GM23248 (cell line): ENCODE results near the gene MYO16. TPM values are rescaled to one million over a fixed set of nuclear protein-coding genes. Genes with fewer than 3 reads are reported as not detected.

Experiments
- DNase-seq: peaks from one replicate; pipeline ENCODE4 v3.0.0-alpha.2; 2015
- H2AFZ ChIP-seq: fragments of 200-600 bp; sonication (generic); 2 replicates; pipeline ENCODE4 v1.6.1; 2016; ENCODE audit warnings: antibody characterized with exemption
- H3F3A ChIP-seq: fragments of 200-600 bp; sonication (generic); 2 replicates; pipeline ENCODE4 v1.6.1; 2016; ENCODE audit warnings: mild to moderate bottlenecking, antibody characterized with exemption, mixed run types; ENCODE audit not compliant: insufficient read depth
- H3K27ac ChIP-seq: fragments of 200-600 bp; sonication (generic); 2 replicates; pipeline ENCODE4 v1.5.1; 2016; ENCODE audit warnings: mild to moderate bottlenecking
- H3K27me3 ChIP-seq: fragments of 200-600 bp; sonication (generic); replicated peaks from 2 replicates; pipeline ENCODE4 v1.6.1; 2016; ENCODE audit warnings: mild to moderate bottlenecking; ENCODE audit not compliant: insufficient read depth
- H3K36me3 ChIP-seq: fragments of 200-600 bp; sonication (generic); 2 replicates; pipeline ENCODE4 v1.6.1; 2016; ENCODE audit warnings: low read depth, mild to moderate bottlenecking
- H3K4me1 ChIP-seq: fragments of 200-600 bp; sonication (generic); 2 replicates; pipeline ENCODE4 v1.6.1; 2016; ENCODE audit warnings: mild to moderate bottlenecking; ENCODE audit not compliant: insufficient read depth
- H3K4me2 ChIP-seq: fragments of 200-600 bp; sonication (generic); one replicate; pipeline ENCODE4 v1.6.1; 2016; ENCODE audit warnings: mild to moderate bottlenecking; ENCODE audit not compliant: unreplicated experiment
- H3K4me3 ChIP-seq: fragments of 200-600 bp; sonication (generic); 2 replicates; pipeline ENCODE4 v1.5.1; 2016; ENCODE audit warnings: mild to moderate bottlenecking
- H3K79me2 ChIP-seq: fragments of 200-600 bp; sonication (generic); 2 replicates; pipeline ENCODE4 v1.6.1; 2016; ENCODE audit warnings: mild to moderate bottlenecking; ENCODE audit not compliant: insufficient read depth
- H3K9ac ChIP-seq: fragments of 200-600 bp; sonication (generic); 2 replicates; pipeline ENCODE4 v1.6.1; 2016; ENCODE audit warnings: mild to moderate bottlenecking
- H3K9me2 ChIP-seq: fragments of 200-600 bp; sonication (generic); 2 replicates; pipeline ENCODE4 v1.6.1; 2016; ENCODE audit warnings: mixed run types, mild to moderate bottlenecking, moderate library complexity; ENCODE audit not compliant: insufficient read depth
- H3K9me3 ChIP-seq: fragments of 200-600 bp; sonication (generic); one replicate; pipeline ENCODE4 v1.6.1; 2017; ENCODE audit warnings: low read depth
- H4K20me1 ChIP-seq: fragments of 200-600 bp; sonication (generic); 2 replicates; pipeline ENCODE4 v1.6.0; 2016; ENCODE audit not compliant: insufficient read depth
- EZH2 ChIP-seq: fragments of 200-600 bp; sonication (generic); IDR thresholded peaks from 2 replicates; pipeline ENCODE4 v1.6.1; 2018; ENCODE audit warnings: antibody characterized with exemption, mild to moderate bottlenecking; ENCODE audit not compliant: insufficient read depth, poor library complexity, severe bottlenecking
- EZH2phosphoT487 ChIP-seq: fragments of 200-600 bp; sonication (generic); IDR thresholded peaks from 2 replicates; pipeline ENCODE4 v1.6.1; 2018; ENCODE audit warnings: antibody characterized with exemption, moderate library complexity, mild to moderate bottlenecking, low read depth; ENCODE audit not compliant: insufficient read depth
- WGBS, 2 experiments: methylation state at CpG; one replicate each; pipeline ENCODE4 v1.1.6; 2015 to 2017; ENCODE audit warnings: low lambda C conversion rate in 2 of 2, low coverage in 1 of 2; ENCODE audit errors: missing lambda C conversion rate in 2 of 2; 5-methylcytosine and 5-hydroxymethylcytosine counted together
- in situ Hi-C: fragments of 300-500 bp; cut with MboI; formaldehyde crosslinking; loops from 2 replicates; pipeline ENCODE4 v1.15.0; 2020
- polyA plus RNA-seq: library from polyadenylated mRNA; unstranded; fragments of >200 nt; fragmentation: Nextera tagmentation; extraction: Ambion mirVana; gene quantifications from 2 replicates; pipeline ENCODE4 v1.2.1, GENCODE V29; 2016
- total RNA-seq: library from RNA; depleted of rRNA; stranded (reverse); fragments of >200 nt; shearing (Covaris generic); gene quantifications from 2 replicates; pipeline ENCODE4 v1.2.3, GENCODE V29; 2014

The MYO16 gene
- total and polyA plus RNA-seq, 2 experiments from 2014 or later: not detected

- in situ Hi-C loops: no loop called here
Observed at GRCh38 chr13:108707584-108707983, 78.2 kb downstream of the MYO16 start.

GRCh38 chr13:108708921-108709320 lies 79.5 kb downstream of the MYO16 start:
- Histone ChIP-seq H3K9me2 (no peaks in the 10 kb centered on the region), H3K9me3 (no peaks in the 10 kb centered on the region), H2AFZ (no peak overlapping the region), H3K9ac (no peak overlapping the region), H3K4me3 (no peak overlapping the region), H3K27ac (no peak overlapping the region), H3K79me2 (no peaks in the 10 kb centered on the region), H3K36me3 (no peaks in the 10 kb centered on the region), H3F3A (no peaks in the 10 kb centered on the region), H3K27me3 (no peaks in the 10 kb centered on the region), H4K20me1 (no peaks in the 10 kb centered on the region), H3K4me1 (no peaks in the 10 kb centered on the region), H3K4me2 (no peak overlapping the region)
- in situ Hi-C loops: no loop called here
- DNase-seq: no peak
- WGBS, 2 experiments: 1 to 2% methylated on average over 8 of the region's 8 CpGs
- TF ChIP-seq EZH2 (no peak), EZH2phosphoT487 (no peak)

More at GRCh38 chr13:108707584-108707983, 78.2 kb downstream of the MYO16 start:
- no peak overlapping the region for H3K4me2 ChIP-seq
- H3K4me3 ChIP-seq: no peak overlapping the region
- 8 to 13% methylated on average over 1 of the region's 1 CpG for WGBS, 2 experiments
- DNase-seq: no peak
- TF ChIP-seq EZH2 (no peak), EZH2phosphoT487 (no peak)
- no peaks in the 10 kb centered on the region for H3K9me2 ChIP-seq
- no peaks in the 10 kb centered on the region for H3K36me3 ChIP-seq
- H3K27me3 ChIP-seq: no peaks in the 10 kb centered on the region
- H4K20me1 ChIP-seq: no peaks in the 10 kb centered on the region
- H3K27ac ChIP-seq: no peak overlapping the region
- no peaks in the 10 kb centered on the region for H3K79me2 ChIP-seq
- H3K9me3 ChIP-seq: no peaks in the 10 kb centered on the region
- no peaks in the 10 kb centered on the region for H3F3A ChIP-seq
- no peak overlapping the region for H3K9ac ChIP-seq
- H2AFZ ChIP-seq: no peak overlapping the region
- no peaks in the 10 kb centered on the region for H3K4me1 ChIP-seq

- no peaks in the 10 kb centered on the region for H3K9me2 ChIP-seq
- TF ChIP-seq EZH2phosphoT487 (no peak), EZH2 (no peak)
- no peaks in the 10 kb centered on the region for H3K36me3 ChIP-seq
- no peak for DNase-seq
- no peaks in the 10 kb centered on the region for H4K20me1 ChIP-seq
- in situ Hi-C loops: no loop called here
- no peak overlapping the region for H2AFZ ChIP-seq
- H3K9ac ChIP-seq: no peak overlapping the region
- no peak overlapping the region for H3K4me3 ChIP-seq
- no peaks in the 10 kb centered on the region for H3K4me1 ChIP-seq
- 15 to 32% methylated on average over 6 of the region's 6 CpGs for WGBS, 2 experiments
- H3F3A ChIP-seq: no peaks in the 10 kb centered on the region
- H3K9me3 ChIP-seq: no peaks in the 10 kb centered on the region
- no peaks in the 10 kb centered on the region for H3K79me2 ChIP-seq
- H3K27ac ChIP-seq: no peak overlapping the region
- H3K27me3 ChIP-seq: no peaks in the 10 kb centered on the region
- no peak overlapping the region for H3K4me2 ChIP-seq
Observed at GRCh38 chr13:108711386-108711785, 82.0 kb downstream of the MYO16 start.

- Histone ChIP-seq H3K36me3 (no peaks in the 10 kb centered on the region), H3K9me3 (no peaks in the 10 kb centered on the region), H3K79me2 (no peaks in the 10 kb centered on the region), H3K9me2 (no peaks in the 10 kb centered on the region), H3K4me3 (no peak overlapping the region), H3K9ac (no peak overlapping the region), H3K4me1 (no peaks in the 10 kb centered on the region), H3K4me2 (no peak overlapping the region), H3K27ac (no peak overlapping the region), H3F3A (no peaks in the 10 kb centered on the region), H4K20me1 (no peaks in the 10 kb centered on the region), H3K27me3 (no peaks in the 10 kb centered on the region), H2AFZ (no peak overlapping the region)
- no peak for DNase-seq
- TF ChIP-seq EZH2: no peak
- TF ChIP-seq EZH2phosphoT487: no peak
- WGBS, 2 experiments: 27 to 41% methylated on average over 2 of the region's 2 CpGs
- in situ Hi-C loops: no loop called here
Observed at GRCh38 chr13:108725471-108725870, 96.1 kb downstream of the MYO16 start.

GRCh38 chr13:108728370-108728769 lies 99.0 kb downstream of the MYO16 start:
- no peak overlapping the region for H2AFZ ChIP-seq
- WGBS, 2 experiments: 17% methylated on average over 5 of the region's 5 CpGs
- no peaks in the 10 kb centered on the region for H3K4me1 ChIP-seq
- DNase-seq: no peak
- H3K36me3 ChIP-seq: no peaks in the 10 kb centered on the region
- H3K27ac ChIP-seq: no peak overlapping the region
- no peak overlapping the region for H3K9ac ChIP-seq
- H3K79me2 ChIP-seq: no peaks in the 10 kb centered on the region
- H3K27me3 ChIP-seq: no peaks in the 10 kb centered on the region
- H3K4me3 ChIP-seq: no peak overlapping the region
- H4K20me1 ChIP-seq: no peaks in the 10 kb centered on the region
- H3K9me2 ChIP-seq: no peaks in the 10 kb centered on the region
- H3K4me2 ChIP-seq: no peak overlapping the region
- H3F3A ChIP-seq: no peaks in the 10 kb centered on the region
- no peaks in the 10 kb centered on the region for H3K9me3 ChIP-seq
- TF ChIP-seq EZH2 (no peak), EZH2phosphoT487 (no peak)
- in situ Hi-C loops: no loop called here
